ENCODE data around the gene ARPC5L.

DNA sequence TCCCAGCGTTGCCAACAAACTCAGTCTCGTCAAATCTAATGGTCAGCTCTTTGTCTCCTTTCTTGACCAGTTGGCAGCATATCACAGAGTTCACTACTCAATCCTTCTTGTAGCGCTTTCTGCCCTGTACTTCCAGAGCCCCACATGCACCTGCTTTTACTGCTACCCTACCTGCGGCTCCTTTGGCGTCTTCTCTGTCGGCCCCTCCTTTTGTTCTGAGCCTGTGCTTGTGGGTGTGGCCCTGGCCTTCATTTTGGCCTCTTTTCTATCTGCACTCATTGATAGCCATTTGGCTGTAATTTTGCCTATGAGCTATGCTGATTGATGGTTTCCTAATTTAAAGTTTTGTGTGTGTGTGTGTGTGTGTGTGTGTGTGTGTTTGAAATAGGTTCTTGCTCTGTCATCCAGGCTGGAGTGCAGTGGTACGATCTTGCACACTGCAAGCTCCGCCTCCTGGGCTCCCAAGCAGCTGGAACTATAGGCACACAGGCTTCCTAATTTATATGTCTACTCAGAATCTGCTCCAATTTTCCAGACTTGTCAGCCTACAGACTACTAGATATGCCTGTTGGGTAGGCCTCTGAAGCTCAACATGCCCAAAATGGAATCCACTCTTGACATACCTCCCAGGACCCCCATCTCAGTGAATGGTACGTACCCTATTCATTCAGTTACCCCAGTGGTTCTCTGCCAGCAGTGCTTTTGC is 32.3 kb downstream of the ARPC5L start:
- TF ChIP-seq, protein P1, sequence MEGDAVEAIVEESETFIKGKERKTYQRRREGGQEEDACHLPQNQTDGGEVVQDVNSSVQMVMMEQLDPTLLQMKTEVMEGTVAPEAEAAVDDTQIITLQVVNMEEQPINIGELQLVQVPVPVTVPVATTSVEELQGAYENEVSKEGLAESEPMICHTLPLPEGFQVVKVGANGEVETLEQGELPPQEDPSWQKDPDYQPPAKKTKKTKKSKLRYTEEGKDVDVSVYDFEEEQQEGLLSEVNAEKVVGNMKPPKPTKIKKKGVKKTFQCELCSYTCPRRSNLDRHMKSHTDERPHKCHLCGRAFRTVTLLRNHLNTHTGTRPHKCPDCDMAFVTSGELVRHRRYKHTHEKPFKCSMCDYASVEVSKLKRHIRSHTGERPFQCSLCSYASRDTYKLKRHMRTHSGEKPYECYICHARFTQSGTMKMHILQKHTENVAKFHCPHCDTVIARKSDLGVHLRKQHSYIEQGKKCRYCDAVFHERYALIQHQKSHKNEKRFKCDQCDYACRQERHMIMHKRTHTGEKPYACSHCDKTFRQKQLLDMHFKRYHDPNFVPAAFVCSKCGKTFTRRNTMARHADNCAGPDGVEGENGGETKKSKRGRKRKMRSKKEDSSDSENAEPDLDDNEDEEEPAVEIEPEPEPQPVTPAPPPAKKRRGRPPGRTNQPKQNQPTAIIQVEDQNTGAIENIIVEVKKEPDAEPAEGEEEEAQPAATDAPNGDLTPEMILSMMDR (conservative IDR thresholded peaks at IDR 0.05; ENCODE audit: low read depth, low read length): no peak
- TF ChIP-seq EZH2 (IDR thresholded peaks at IDR 0.05; ENCODE audit: low read length, unreplicated experiment) (no peak), EZH2phosphoT487 (IDR thresholded peaks at IDR 0.05; ENCODE audit: borderline replicate concordance, low read length) (no peak)

Data from PC-3 (cell line).